ENCODE measurements around the gene PKDCC.

PKDCC gene

DNA sequence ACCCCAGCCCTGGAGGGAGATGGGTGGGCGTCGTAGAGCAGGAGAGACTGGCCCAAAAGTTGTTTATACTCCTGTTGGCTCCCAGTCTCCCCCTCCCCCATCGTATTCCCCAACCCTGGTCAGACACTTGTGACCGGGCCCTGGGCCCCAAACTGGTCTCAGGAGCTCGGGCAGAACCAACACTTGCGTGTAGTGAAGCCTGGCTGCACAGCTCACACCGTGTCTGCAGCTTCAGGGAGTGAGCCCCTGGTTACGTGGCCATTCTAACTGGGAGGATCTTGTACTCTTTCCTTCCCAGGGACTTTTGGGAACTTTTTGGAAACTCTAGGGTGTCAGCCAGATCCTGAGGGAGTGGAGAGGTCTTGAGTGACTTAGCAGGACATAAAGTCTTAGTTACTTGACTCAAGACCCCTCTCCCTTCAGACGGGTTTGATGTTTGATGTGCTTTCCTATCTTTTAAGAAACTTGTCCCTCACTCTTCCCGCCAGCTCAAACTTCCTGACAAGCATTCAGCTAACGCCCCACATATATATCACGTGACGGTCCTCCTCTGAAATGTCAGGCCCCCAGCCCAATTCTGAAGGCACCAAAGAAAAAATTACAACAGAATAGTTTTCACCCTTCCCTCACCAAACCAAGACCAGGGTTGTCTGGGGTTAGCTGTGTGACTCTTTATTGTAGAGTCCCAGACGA, 2.3 kb downstream of the PKDCC start:
- DNase-seq (ENCODE audit: low read depth), result no peak

DNA sequence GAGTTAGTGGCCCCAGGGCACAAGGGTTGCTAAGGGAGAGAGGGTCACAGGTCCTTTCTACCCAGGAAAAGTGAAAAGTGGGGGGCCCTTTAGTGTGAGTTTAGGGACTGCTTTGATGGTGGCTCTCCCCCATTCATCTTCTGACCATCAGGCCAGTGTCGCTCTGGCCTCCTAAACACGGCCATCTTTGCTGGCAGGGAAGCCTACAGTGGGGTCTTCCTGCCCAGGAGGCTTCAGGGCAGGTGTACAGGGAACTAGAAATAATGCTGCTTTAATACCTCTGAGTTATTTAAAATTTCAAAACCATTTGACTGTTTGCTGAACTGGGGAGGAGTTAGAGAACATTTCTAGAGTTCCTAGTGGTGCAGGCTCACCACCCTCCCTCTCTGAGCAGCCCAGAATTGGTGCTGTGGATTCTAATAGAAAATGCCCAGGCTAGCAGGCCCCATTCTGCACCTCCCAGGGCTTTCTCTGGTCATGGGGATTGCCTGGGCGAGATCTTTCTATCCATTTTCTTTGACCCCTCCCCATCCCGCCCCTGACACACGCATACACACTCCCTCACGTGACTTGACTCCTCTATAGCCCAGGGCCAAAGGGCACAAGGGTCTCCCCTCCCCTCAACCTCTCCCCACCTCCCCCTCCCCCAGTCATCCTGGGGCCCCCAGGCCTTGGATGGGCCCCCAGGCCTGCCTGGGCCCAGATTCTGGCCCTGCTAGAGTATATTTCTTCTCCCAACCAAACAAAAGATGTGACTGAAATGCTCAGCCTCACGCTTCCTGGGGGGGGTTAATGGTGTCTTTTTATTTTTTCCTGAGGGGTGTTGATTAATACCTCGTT, 3.1 kb downstream of the PKDCC start:
- no peak for DNase-seq (ENCODE audit: low read depth)

DNA sequence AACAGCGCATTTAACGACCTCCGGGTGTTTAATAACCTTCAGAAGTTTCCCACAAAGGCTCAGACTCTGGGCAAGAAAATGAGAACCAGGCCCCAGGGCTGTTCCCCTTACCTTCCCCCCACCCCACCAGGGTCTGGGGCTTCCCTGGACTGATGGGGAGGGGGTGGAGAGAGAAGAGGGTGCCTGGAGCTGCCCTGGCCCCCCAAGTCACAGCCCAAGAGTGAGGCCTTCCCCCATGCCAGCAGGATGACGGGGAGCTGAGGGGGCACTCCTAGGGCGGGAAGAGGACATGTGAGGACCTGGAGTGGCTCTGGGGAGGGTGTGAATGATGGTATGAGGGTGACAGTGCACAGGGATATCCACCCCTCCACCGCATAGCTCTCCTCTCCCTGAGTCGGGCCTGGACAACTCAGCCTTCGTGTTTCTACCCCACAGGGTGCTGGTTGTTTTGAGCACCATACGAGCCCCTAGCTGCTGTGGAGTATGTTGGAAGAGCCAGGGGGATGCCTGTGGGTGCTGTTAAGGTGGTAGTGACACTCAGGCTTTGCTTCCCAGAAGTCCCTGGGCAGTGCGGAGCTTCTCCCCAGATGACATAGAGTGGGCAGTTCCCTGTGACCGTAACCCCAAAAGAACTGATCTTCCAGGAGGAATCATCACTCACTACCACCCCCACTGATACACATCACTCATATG, 3.9 kb downstream of the PKDCC start:
- no peak for DNase-seq (ENCODE audit: low read depth)

DNA sequence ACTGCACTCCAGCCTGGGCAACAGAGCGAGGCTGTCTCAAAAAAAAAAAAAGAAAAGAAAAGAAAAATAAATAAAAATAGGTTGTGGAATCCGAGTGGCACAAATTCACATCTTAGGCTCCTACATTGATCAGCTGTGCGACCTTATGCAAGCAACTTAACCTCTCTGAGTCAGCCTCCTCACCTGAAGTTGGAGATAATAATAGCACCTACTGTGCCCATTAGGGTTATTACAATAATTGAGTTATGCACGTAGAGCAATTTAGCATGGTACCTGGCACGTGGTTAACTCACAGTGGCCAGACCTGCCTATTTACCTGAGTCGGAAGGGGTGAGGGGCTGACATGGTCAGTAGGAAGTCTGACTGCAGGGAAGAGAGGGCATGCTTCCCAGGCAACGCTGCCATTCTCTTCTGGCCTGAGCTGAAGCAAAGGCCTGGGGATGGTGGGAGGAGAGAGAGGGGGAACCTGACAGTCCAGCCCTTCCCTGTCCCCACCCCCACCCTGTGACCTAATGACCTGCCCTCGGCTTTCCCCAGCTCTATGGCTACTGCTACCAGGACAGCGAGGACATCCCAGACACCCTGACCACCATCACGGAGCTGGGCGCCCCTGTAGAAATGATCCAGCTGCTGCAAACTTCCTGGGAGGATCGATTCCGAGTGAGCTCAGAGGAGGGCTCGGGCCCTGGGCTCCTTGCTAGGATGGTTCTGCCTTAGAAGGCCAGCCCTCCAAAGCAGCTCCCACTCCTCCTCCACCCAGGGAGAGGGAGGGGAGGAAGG, 5.1 kb downstream of the PKDCC start:
- DNase-seq (ENCODE audit: low read depth), result no peak

DNA sequence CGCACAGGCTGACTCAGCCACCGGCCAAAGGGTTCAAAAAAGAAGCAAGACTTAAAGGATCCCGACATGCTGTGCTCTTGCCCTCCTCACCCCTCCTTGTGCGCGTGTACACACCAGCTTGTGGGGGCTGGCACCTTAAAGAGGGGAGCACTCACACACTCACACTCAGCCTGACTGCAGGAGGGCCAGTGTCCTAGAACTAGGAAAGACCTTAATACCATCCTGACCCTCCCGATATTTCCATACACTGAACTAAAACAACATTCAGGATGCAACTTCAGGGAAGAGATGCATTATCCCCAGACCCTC, 5.6 kb downstream of the PKDCC start:
- DNase-seq (ENCODE audit: low read depth), result no peak

DNA sequence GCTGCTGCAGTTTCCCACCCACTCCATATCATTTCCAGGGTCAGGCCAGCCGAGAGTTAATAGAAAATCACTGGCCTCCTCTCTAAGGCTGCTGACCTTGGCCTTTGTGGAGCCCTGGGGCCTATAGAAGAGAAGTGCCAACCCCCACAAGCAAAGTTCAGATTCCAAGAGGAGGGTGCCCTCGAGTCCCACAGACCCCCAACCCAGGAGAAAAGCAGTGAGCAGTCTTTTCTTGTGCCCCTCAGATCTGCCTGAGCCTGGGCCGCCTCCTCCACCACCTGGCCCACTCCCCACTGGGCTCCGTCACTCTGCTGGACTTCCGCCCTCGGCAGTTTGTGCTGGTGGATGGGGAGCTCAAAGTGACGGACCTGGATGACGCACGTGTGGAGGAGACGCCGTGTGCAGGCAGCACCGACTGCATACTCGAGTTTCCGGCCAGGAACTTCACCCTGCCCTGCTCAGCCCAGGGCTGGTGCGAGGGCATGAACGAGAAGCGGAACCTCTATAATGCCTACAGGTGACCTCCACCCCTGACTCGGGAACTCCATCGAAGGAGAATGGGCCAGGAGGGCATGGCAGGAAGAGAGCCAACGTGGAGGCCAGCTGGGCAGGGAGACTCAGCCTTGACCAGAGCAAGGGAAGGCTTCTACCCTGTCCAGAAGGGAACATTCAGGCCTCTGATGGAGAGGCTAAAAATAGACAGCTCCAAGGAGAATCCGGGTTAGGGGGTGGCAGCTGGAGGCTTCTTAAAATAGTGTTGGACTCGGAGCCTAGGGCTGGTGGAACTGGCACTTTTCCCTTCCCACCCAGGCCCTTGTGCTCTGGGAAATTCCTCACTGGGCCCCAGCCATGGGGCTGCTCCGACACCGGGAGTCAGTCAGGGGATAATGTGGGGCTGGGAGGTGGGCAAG, 6.2 kb downstream of the PKDCC start:
- DNase-seq (ENCODE audit: low read depth), result no peak

DNA sequence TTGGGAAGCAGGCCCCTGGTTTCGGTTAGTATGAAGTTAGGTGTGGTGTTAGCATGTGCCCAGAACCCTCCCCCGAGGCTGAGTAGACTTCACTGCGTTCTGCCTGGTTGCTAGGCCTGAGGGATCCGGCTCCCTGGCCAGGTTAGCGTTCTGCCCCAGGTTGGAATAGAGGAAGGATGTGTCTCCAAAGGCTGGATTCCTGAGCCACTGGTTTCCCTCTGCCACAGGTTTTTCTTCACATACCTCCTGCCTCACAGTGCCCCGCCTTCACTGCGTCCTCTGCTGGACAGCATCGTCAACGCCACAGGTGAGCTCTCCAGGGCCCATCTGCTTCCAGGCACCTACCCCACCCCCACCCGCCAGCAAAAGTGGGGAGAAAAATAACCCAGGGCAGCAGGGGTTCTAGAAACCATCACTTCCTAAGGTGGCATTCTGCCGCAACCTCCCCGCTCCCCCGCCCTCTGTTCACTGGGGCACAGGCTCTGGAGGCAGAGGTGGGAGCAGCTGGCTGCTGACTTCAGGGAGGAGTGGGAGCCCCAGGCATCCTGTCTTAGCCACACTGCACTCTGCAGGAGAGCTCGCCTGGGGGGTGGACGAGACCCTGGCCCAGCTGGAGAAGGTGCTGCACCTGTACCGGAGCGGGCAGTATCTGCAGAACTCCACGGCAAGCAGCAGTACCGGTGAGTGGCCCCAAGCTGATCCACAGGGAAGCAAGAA, 7.1 kb downstream of the PKDCC start:
- DNase-seq (ENCODE audit: low read depth), result no peak

DNA sequence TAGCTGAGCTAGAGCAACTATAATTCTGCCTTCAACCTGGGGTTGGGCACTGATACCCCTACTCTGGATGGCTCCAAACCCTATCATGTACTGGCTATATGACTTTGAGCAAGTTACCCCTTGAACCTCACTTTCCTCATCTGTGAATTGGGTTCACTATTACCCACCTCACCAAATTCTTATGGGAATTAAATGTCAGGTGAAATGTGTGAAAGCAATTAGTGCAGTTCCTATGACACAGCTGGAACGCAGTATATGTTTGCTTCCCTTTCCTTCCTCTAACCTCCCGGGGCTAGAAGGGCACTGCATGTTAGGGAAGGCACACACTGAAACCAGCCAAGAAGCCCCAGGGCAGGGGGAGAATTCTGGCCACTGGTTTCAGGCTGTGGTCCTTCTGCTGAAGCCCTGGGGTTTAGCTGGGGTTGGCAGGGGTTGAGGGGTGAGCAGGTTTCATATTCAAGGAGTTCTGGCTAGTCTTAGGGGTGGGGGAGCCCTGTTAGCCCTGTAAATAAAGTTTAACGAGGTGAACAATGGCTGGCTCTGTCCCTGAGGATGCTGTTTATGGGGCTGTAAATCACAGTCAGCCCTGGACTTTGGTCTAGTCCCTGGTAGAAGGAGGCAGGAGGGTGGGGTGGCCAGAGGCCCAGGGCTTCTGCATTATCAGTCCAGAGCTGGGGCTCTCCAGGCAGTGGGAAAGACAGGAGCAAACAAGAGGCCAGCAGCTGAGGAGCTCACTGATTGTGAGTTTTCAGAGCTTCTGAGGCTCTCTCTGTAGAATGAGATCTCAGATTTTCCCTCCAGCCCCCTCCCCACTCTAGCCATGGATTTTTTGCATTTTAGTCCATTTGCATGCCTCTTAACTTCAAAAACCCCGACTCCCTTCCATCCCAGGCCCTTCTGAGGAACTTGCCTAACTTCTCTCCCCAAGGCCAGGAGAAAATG, 8.0 kb downstream of the PKDCC start:
- DNase-seq (ENCODE audit: low read depth), result no peak

DNA sequence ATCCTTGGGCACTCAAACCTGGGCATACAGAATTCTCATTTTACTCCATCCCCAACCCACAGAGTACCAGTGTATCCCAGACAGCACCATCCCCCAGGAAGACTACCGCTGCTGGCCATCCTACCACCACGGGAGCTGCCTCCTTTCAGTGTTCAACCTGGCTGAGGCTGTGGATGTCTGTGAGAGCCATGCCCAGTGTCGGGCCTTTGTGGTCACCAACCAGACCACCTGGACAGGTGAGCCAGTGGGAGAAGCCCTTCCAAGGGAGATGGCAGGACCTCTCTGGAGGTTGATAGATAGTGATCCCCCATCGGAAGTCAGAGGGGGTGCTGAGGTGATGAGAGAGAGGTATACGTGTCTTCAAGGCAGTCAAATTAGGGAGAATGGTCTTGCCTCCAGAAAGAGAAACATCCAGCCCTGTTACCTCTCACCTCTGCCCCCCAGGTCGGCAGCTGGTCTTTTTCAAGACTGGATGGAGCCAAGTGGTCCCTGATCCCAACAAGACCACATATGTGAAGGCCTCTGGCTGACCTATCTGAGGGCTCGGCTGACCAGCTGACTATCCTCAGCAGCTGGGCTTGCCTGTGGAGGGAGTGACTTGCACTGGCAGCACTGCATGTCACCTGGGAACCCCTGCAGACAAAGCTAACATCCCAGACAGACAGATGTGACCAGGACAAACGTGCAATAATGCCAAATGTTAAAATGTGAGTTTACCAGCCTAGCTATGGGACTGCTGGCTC, 9.5 kb downstream of the PKDCC start:
- no peak for DNase-seq (ENCODE audit: low read depth)

DNA sequence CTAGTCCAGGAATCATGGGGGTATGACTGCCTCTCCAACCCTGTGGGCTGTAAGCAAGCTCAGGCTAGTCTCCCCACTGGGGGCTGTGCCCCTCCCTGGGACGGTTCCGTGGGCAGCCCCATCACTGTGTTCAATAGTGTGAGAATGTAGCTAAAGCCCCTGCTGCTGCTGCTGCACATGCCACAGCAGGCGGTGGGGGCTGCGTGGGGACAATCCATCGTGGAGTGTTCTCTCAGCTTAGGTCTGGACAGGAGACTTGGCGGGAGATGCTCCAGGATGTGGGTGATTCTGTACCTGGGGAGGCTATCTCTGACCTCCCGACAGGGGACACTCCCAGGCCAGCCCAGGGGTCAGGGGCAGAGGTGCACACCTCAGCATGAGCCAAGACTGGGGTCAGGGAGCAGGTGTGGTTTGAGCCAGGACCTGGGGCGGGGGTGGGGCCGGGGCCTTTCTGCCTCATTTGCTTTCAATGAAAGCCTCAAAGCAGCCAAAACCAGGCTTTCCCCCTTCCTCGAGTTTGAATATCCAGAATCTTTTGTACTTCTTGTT, 10.2 kb downstream of the PKDCC start:
- no peak for DNase-seq (ENCODE audit: low read depth)

DNA sequence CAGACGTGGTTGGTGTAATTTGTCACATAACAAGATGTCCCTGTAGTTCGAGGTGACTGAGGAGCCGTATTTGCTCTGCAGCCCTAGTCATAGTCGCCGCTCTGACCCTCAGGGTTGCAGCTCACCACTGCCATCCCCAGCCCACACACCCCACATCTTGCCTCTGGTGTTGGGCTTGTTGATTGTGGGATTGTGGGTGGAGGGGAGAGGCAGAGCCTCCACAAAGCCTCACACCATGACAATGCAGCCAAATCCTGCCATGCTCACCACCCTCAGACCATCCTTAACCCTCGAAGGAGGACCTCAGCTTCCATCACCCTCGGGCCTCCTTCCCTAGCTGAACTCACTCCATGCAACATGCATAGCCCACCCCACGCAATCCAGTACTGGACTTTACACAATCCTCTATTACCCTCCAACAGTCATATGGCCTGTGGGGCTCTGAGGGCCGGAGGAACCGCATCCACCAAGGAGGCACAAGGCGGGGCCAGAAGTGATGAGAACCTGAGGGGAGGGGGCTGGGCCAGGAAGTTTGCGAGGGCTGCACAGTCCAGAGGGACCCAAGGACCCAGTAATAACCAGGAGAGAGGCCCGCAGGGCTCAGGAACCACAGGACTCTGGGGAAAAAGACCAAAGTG, 11.6 kb downstream of the PKDCC start:
- no peak for DNase-seq (ENCODE audit: low read depth)

DNA sequence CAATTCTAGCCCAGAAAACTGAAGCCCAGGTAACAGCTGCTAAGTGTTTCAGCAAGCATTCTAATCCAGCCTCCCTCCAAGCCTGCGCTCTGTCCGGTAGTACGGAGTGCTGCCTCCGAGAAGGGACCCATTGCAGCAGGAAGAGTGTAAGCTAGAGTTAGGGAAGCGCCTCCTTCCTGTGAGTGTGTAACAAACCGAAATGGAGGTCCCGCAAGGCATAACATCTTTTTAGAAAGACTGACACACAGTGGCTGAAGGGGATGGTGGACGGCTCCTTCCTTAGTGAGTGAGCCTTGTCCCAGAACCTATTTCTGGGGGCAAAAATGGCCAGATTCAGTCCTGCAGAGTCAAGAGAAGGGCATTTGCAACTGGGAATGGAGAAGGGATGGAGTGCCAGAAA, 12.2 kb downstream of the PKDCC start:
- DNase-seq (ENCODE audit: low read depth), result no peak

DNA sequence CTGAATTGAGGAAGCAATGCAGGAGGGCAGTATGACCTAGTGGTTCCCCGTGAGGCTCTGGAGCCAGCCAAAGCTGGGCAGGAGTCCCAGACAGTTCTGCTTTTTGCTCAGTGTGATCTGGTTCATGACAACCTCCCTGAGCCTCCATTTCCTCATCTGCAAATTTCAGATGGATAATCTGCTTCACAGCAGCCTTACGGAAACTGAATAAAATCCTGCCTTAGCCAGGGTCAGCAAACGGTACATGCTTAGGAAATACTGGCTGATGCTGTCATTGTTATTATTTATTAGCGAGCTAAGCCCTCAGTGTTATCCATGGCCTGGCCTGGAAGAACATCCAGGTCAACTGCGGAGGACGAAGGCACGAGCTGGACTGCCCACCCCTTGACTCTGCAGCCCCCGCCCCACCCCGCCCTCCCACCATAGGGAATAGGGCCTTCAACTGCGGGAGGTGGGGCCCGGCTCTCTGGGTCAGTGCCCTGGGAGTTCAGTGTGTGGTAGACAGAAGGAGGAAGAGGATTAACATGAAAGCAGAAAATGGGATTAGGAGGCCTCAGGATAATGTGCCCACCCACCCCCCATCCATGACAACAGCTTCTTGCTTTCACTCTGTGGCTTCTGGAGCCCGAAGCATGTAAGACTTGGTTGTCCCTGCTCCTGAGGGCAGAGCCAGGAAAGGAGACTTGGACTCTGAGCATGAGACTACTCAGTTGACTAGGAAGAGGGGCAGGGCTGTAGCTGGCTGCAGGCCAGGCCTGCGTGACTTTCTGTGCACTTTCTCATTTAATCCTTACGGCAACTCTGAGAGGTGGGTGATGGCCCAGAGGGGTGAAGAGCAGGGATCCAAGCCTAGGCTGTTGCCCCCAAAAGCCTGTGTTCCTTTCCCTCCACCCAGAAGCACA, 13.1 kb downstream of the PKDCC start:
- no peak for DNase-seq (ENCODE audit: low read depth)

DNA sequence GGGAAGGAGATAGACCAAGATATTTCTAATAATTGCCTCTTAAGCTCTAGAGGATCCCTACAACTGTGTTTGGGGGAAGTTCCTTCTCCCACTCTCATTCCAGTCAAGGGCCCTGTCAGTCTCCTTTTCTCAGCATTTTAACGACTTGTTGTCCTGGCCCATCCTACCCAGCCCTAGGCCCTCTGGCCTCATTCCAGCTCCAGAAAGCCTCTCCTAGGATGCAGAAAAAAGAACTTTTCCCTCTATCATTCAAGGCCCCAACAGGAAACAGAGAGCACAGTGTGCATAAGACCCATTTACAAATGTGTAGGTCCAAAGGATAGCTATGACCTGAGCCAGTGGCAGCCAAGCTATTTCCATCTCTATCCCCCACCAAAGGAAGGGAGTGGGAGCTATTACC, 14.0 kb downstream of the PKDCC start:
- no peak for DNase-seq (ENCODE audit: low read depth)

DNA sequence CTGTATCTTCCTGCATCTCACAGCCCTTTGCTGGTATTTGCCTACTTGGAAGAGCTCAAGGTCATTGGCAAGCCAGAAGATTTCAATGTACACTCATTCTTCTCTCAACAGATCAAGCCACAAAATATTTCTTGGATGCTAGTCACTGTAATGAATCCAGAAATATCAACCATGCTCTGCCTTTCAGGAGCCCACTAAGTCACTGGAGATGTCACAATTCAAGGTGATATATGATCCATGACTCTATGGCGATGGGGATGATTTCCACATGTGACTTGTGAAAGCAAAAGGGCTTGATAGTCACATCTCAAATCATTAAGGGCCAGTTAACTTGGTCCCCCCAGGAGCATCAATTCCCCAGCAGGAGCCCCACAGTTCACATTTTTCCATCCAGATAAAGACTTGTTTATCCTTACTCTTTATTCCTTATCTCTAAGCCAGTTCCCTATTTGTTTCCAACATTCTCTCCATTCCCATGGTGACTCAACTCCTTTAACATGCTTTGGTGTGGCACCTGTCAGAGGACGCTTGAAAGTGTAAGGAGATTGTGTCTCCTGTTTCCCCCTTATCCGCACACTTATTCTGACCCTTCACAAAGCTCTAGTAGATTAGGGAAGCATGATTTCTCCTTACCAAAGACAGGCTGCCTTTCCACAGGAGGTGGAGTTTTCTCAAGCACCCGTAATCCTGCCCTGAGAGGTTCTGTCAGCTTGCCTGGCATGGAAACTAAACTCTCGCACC, 15.8 kb downstream of the PKDCC start:
- DNase-seq (ENCODE audit: low read depth), result no peak

DNA sequence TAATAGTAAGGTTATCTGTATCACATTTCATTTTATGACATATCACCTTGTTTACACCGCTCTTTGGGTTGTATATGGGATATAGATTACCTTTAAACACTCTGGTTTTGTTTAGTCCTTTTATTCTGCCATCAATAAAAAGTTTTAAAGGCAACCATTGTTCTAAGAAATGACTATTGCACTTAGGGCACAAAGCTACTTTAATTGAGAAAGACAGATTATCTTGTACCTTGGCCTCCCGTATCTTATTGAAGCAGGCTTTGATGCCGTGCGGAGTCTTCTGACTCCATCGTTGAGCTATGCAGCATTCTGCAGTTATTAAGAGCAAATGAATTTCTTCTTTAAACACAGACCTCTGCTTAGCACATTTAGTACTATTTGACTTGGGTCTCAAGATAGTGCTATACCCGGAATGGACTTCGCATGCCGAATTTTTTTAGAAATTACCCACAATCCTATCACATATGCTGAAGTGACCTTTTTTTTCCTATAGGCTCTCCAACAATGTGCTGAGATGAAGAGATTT, 16.7 kb downstream of the PKDCC start:
- no peak for DNase-seq (ENCODE audit: low read depth)
